Measurements from ENCODE around the gene A2M. TPM values are rescaled to one million over a fixed set of nuclear protein-coding genes. Genes with fewer than 3 reads are reported as not detected.

The A2M gene
- total and polyA plus RNA-seq, 2 of the 13 experiments (the other 11 are each of a cell fraction or from before 2014, with no cell fraction given), result 2,807 to 6,551 TPM

- TF ChIP-seq SNRNP70 (IDR thresholded peaks at IDR 0.05; ENCODE audit: low read depth, low read length) (peak; percentile 86; the same call in 1 of the 2 replicates), ATF7 (IDR thresholded peaks at IDR 0.05) (no peak), ATF7 (CRISPR knock-in tag; IDR thresholded peaks at IDR 0.05) (no peak), HNF4G (IDR thresholded peaks at IDR 0.05; ENCODE audit: borderline replicate concordance, low read depth, low read length) (peak; percentile 7; the same call in 1 of the 2 replicates), HNF4G (CRISPR knock-in tag; IDR thresholded peaks at IDR 0.05; ENCODE audit: borderline replicate concordance, low read depth) (no peak), ZNF598 (CRISPR knock-in tag; IDR thresholded peaks at IDR 0.05; ENCODE audit: borderline replicate concordance) (0 out of 2 replicates have a peak, but pooled peaks have one; percentile 44), SKIL (CRISPR knock-in tag; IDR thresholded peaks at IDR 0.05; ENCODE audit: borderline replicate concordance) (no peak), POLR2G (IDR thresholded peaks at IDR 0.05; ENCODE audit: low read depth, low read length) (peak; percentile 69), MAZ (IDR thresholded peaks at IDR 0.05; ENCODE audit: borderline replicate concordance, low read depth, low read length) (no peak), MAZ (CRISPR knock-in tag; IDR thresholded peaks at IDR 0.05; ENCODE audit: low read depth) (peak; percentile 69), HHEX (CRISPR knock-in tag; IDR thresholded peaks at IDR 0.05) (no peak), XRCC5 (optimal IDR thresholded peaks at IDR 0.05; ENCODE audit: low read length) (peak; percentile 21), ZNF615 (CRISPR knock-in tag; IDR thresholded peaks at IDR 0.05; ENCODE audit: borderline replicate concordance) (no peak), ZNF460 (CRISPR knock-in tag; IDR thresholded peaks at IDR 0.05; ENCODE audit: borderline replicate concordance) (no peak), GMEB2 (CRISPR knock-in tag; IDR thresholded peaks at IDR 0.05; ENCODE audit: low read depth) (no peak), FOXP4 (CRISPR knock-in tag; IDR thresholded peaks at IDR 0.05) (no peak), ZNF768 (CRISPR knock-in tag; IDR thresholded peaks at IDR 0.05) (peak; percentile 56; the same call in 1 of the 2 replicates), KDM4B (CRISPR knock-in tag; IDR thresholded peaks at IDR 0.05) (no peak), PBX2 (CRISPR knock-in tag; IDR thresholded peaks at IDR 0.05) (no peak), ZNF333 (CRISPR knock-in tag; IDR thresholded peaks at IDR 0.05; ENCODE audit: borderline replicate concordance) (no peak; the same call in 1 of the 2 replicates), ZSCAN21 (CRISPR knock-in tag; IDR thresholded peaks at IDR 0.05; ENCODE audit: borderline replicate concordance) (peak; percentile 69; the same call in 1 of the 2 replicates), ZNF30 (CRISPR knock-in tag; IDR thresholded peaks at IDR 0.05) (no peak), ZNF784 (CRISPR knock-in tag; IDR thresholded peaks at IDR 0.05; ENCODE audit: borderline replicate concordance) (no peak)
Observed at GRCh38 chr12:9064201-9064814, 51.4 kb downstream of the A2M start (continued).

Data from HepG2 (cell line).